ENCODE measurements around the gene MEIOSIN.
A peak's percentile ranks its signal among the peaks of the same experiment; 100 is the strongest.

Gene MEIOSIN

GRCh38 chr19:45692187-45693105 lies 40.8 kb upstream of the MEIOSIN start, which contains the start of gene QPCTL:
Gene QPCTL (plus strand): TSS chr19:45692666. CDS start chr19:45692704, 38 bp downstream.
- no peaks in the 10 kb centered on the region; the same call in 1 of the 2 replicates for H3K4me1 ChIP-seq (ENCODE audit: control insufficient read depth, insufficient read depth, low read length)
- H3K9me3 ChIP-seq (ENCODE audit: control insufficient read depth, insufficient read depth, low read depth, low read length) = no peaks in the 10 kb centered on the region
- peaks cover 36 to 52% of the 10 kb centered on the region in 2 experiments for H3K36me3 ChIP-seq (ENCODE audit: control insufficient read depth in 2 of 2, insufficient read depth in 1 of 2, low read length in 2 of 2)
- ChIA-PET CTCF (interaction anchor here (0.5 to 9.8 kb wide), 32 partner anchors 9 to 1457 kb away, joined by 3 to 121 read pairs (median 6); partner anchors contain the start of genes FBXO46 and SIX5), POLR2A (interaction anchor here (0.5 to 9.9 kb wide), 33 partner anchors 8 to 601 kb away, joined by 3 to 111 read pairs (median 5); partner anchors contain the start of genes CCDC61, DMPK, DMWD and FBXO46)
- H3K27ac ChIP-seq (ENCODE audit: extremely low read depth, low read depth, low read length) = peak within 1 kb of the TSS; percentile 93
- H3K4me3 ChIP-seq (ENCODE audit: low read depth, low read length) = peak within 1 kb of the TSS; percentile 82
- TF ChIP-seq ZNF777 (tag by site-specific recombination; IDR thresholded peaks at IDR 0.05; ENCODE audit: borderline replicate concordance) (no peak), ELK4 (IDR thresholded peaks at IDR 0.05; ENCODE audit: borderline replicate concordance, low read depth, low read length) (no peak), GLI4 (tag by site-specific recombination; IDR thresholded peaks at IDR 0.05) (peak; percentile 84; the same call in 1 of the 2 replicates), ZNF350 (tag by site-specific recombination; IDR thresholded peaks at IDR 0.05) (peak; percentile 17; the same call in 1 of the 2 replicates), ZNF37A (tag by site-specific recombination; IDR thresholded peaks at IDR 0.05) (no peak), ZNF112 (tag by site-specific recombination; IDR thresholded peaks at IDR 0.05) (no peak), ZNF133 (tag by site-specific recombination; IDR thresholded peaks at IDR 0.05) (no peak), GLI2 (tag by site-specific recombination; IDR thresholded peaks at IDR 0.05; ENCODE audit: borderline replicate concordance, low read depth) (no peak), ZNF692 (tag by site-specific recombination; IDR thresholded peaks at IDR 0.05) (peak; percentile 89), ZNF521 (tag by site-specific recombination; IDR thresholded peaks at IDR 0.05) (no peak), ZNF623 (tag by site-specific recombination; IDR thresholded peaks at IDR 0.05) (no peak; the same call in 1 of the 2 replicates), ZNF280C (tag by site-specific recombination; IDR thresholded peaks at IDR 0.05) (no peak), ZNF677 (tag by site-specific recombination; IDR thresholded peaks at IDR 0.05) (peak; percentile 70), ZBTB49 (tag by site-specific recombination; IDR thresholded peaks at IDR 0.05; ENCODE audit: low read depth) (no peak), GFI1B (tag by site-specific recombination; IDR thresholded peaks at IDR 0.05) (no peak), ZNF274 (IDR thresholded peaks at IDR 0.05; ENCODE audit: low read length) (no peak), ZNF274 (tag by site-specific recombination; IDR thresholded peaks at IDR 0.05; ENCODE audit: borderline replicate concordance) (no peak), ZNF423 (tag by site-specific recombination; IDR thresholded peaks at IDR 0.05) (0 out of 2 replicates have a peak, but pooled peaks have one; percentile 25), ZNF16 (tag by site-specific recombination; IDR thresholded peaks at IDR 0.05; ENCODE audit: low read depth) (no peak), BCL11B (tag by site-specific recombination; IDR thresholded peaks at IDR 0.05; ENCODE audit: low read depth) (peak; percentile 75), HOXA7 (CRISPR knock-in tag; IDR thresholded peaks at IDR 0.05; ENCODE audit: borderline replicate concordance) (no peak), ZNF624 (tag by site-specific recombination; IDR thresholded peaks at IDR 0.05) (no peak), TSHZ1 (tag by site-specific recombination; IDR thresholded peaks at IDR 0.05; ENCODE audit: borderline replicate concordance) (no peak), GLIS2 (tag by site-specific recombination; IDR thresholded peaks at IDR 0.05) (peak; percentile 72), ZNF514 (tag by site-specific recombination; IDR thresholded peaks at IDR 0.05) (no peak), ZNF121 (tag by site-specific recombination; IDR thresholded peaks at IDR 0.05) (no peak), ZNF266 (tag by site-specific recombination; IDR thresholded peaks at IDR 0.05; ENCODE audit: low read depth) (no peak)
